SU-DHL-6 (cell line): ENCODE measurements around the gene MAP7.

Source experiments
- H2AFZ ChIP-seq: fragments of 200-600 bp; sonication (generic); 2 replicates; pipeline ENCODE4 v1.6.1; 2014; ENCODE audit warnings: low read depth, mild to moderate bottlenecking, moderate library complexity, mixed read lengths, antibody characterized with exemption, low read length; ENCODE audit not compliant: severe bottlenecking
- H3F3A ChIP-seq: fragments of 200-600 bp; shearing (Covaris generic); 2 replicates; pipeline ENCODE4 v1.6.0; 2016; ENCODE audit warnings: antibody characterized with exemption, mild to moderate bottlenecking; ENCODE audit not compliant: insufficient read depth
- H3K27ac ChIP-seq: fragments of 200-600 bp; sonication (generic); 2 replicates; pipeline ENCODE4 v1.5.1; 2016; ENCODE audit warnings: low read depth, mild to moderate bottlenecking, low read length, moderate library complexity, mixed read lengths
- H3K27me3 ChIP-seq: fragments of 200-600 bp; sonication (generic), shearing (Covaris generic); 2 replicates; pipeline ENCODE4 v1.6.0; 2014; ENCODE audit warnings: mild to moderate bottlenecking, low read length
- H3K36me3 ChIP-seq: fragments of 200-600 bp; sonication (generic); 2 replicates; pipeline ENCODE4 v1.6.1; 2014; ENCODE audit warnings: mild to moderate bottlenecking, low read length, mixed read lengths
- H3K4me2 ChIP-seq: fragments of 300-600, 200-600 bp; shearing (Covaris generic), sonication (generic); 2 replicates; pipeline ENCODE4 v1.6.0; 2014; ENCODE audit warnings: low read length, low read depth, mild to moderate bottlenecking; ENCODE audit not compliant: poor library complexity, severe bottlenecking
- H3K4me3 ChIP-seq: fragments of 200-600 bp; sonication (generic); 2 replicates; pipeline ENCODE4 v1.5.1; 2014; ENCODE audit warnings: antibody characterized with exemption, low read length, mild to moderate bottlenecking, mixed read lengths; ENCODE audit not compliant: insufficient read depth, poor library complexity, severe bottlenecking
- H3K79me2 ChIP-seq: fragments of 200-600 bp; sonication (generic); 2 replicates; pipeline ENCODE4 v1.6.1; 2014; ENCODE audit warnings: mild to moderate bottlenecking, low read length, moderate library complexity; ENCODE audit not compliant: insufficient read depth
- H3K9ac ChIP-seq: fragments of 200-600 bp; sonication (generic); 2 replicates; pipeline ENCODE4 v1.7.0; 2014; ENCODE audit warnings: mild to moderate bottlenecking, low read length
- H3K9me2 ChIP-seq: fragments of 200-600 bp; sonication (generic); replicated peaks from 2 replicates; pipeline ENCODE4 v1.6.1; 2014; ENCODE audit warnings: low read length; ENCODE audit not compliant: insufficient read depth
- H3K9me3 ChIP-seq: fragments of 200-600 bp; sonication (generic); 2 replicates; pipeline ENCODE4 v1.6.1; 2014; ENCODE audit warnings: low read length, mixed read lengths; ENCODE audit not compliant: insufficient read depth
- H4K20me1 ChIP-seq: fragments of 200-600 bp; sonication (generic); 2 replicates; pipeline ENCODE4 v1.6.1; 2014; ENCODE audit warnings: low read depth, mild to moderate bottlenecking, antibody characterized with exemption, low read length, moderate library complexity, mixed read lengths
- EZH2phosphoT487 ChIP-seq: fragments of 200-600 bp; sonication (generic), shearing (Covaris generic); conservative IDR thresholded peaks from 2 replicates; pipeline ENCODE4 v1.6.1; 2018; ENCODE audit warnings: mild to moderate bottlenecking, antibody characterized with exemption, low read length, moderate library complexity, mixed read lengths
- TF ChIP-seq, protein P1 (sequence below): fragments of 200-600 bp; sonication (generic); IDR thresholded peaks from one replicate; pipeline ENCODE4 v1.5.1; 2017; ENCODE audit warnings: antibody characterized with exemption, mild to moderate bottlenecking, low read length, moderate library complexity; ENCODE audit not compliant: insufficient read depth, poor library complexity, severe bottlenecking

MAP7 gene

DNA sequence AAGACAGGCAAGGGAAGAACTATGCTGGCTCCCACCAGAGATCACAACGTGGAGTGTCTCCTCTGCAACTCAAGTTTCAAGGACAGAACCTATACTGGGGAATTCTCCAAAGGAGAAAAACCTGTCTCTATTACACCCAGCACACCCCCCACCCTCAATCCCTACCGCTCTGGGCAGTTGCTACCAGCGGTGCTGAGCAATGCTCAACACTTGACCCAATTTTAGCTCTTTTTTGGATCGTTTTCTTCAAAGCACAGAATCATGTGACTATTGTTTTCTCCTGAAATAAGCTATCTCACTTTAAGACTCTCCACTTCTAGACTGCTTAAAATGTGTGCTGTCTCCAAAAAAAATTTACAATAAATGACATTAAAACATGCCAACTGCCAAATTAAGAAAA is 23.3 kb downstream of the MAP7 start:
- no peaks in the 10 kb centered on the region for H3K27me3 ChIP-seq
- no peak overlapping the region for H3K4me2 ChIP-seq
- no peak overlapping the region for H2AFZ ChIP-seq
- H3K9me2 ChIP-seq = no peaks in the 10 kb centered on the region
- no peaks in the 10 kb centered on the region for H3K9me3 ChIP-seq
- no peaks in the 10 kb centered on the region for H3K79me2 ChIP-seq
- no peak overlapping the region for H3K9ac ChIP-seq
- no peak overlapping the region for H3K27ac ChIP-seq
- no peaks in the 10 kb centered on the region for H3F3A ChIP-seq
- no peaks in the 10 kb centered on the region for H3K36me3 ChIP-seq
- no peak for TF ChIP-seq EZH2phosphoT487
- TF ChIP-seq, protein P1, sequence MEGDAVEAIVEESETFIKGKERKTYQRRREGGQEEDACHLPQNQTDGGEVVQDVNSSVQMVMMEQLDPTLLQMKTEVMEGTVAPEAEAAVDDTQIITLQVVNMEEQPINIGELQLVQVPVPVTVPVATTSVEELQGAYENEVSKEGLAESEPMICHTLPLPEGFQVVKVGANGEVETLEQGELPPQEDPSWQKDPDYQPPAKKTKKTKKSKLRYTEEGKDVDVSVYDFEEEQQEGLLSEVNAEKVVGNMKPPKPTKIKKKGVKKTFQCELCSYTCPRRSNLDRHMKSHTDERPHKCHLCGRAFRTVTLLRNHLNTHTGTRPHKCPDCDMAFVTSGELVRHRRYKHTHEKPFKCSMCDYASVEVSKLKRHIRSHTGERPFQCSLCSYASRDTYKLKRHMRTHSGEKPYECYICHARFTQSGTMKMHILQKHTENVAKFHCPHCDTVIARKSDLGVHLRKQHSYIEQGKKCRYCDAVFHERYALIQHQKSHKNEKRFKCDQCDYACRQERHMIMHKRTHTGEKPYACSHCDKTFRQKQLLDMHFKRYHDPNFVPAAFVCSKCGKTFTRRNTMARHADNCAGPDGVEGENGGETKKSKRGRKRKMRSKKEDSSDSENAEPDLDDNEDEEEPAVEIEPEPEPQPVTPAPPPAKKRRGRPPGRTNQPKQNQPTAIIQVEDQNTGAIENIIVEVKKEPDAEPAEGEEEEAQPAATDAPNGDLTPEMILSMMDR = no peak
- H4K20me1 ChIP-seq = no peaks in the 10 kb centered on the region
- H3K4me3 ChIP-seq = no peak overlapping the region

DNA sequence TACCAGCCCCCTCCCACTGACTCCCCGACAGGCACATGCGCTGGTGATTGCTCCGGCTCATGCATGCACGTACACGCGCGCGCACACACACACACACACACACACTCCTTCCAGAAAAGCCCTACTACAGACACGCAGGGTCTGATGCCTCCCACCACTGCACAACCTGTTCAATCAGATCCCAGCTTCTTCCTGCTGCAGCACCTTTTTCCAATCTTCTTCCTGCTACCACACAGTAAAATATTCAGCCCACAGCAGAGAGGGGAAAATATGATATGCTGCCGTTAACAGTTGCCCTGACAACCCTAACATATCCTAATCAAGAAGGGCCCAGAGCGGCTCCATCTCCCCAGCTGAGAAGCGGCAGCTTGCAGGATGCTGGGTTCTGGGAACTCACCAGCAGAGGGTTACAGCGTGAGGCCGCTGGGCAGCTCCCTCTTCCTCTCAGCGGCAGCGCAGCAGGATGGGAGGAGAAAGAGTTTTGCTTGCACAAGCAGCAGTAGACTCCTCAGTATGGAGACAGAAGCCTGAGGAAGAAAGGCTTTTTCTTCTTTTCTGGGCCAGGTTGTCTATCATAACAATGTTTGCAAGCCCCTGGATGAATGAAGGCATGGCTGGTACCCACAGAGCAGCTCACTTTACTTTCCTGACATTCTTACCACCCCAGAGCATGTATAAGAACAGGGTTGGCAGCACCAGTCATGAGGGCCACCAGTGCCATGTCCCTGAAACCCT is 23.9 kb downstream of the MAP7 start:
- H3K9me3 ChIP-seq = no peaks in the 10 kb centered on the region
- H3K36me3 ChIP-seq = no peaks in the 10 kb centered on the region
- no peaks in the 10 kb centered on the region for H4K20me1 ChIP-seq
- H3F3A ChIP-seq = no peaks in the 10 kb centered on the region
- no peaks in the 10 kb centered on the region for H3K9me2 ChIP-seq
- H3K4me2 ChIP-seq = no peak overlapping the region
- no peaks in the 10 kb centered on the region for H3K27me3 ChIP-seq
- H3K4me3 ChIP-seq = no peak overlapping the region
- no peak overlapping the region for H2AFZ ChIP-seq
- H3K79me2 ChIP-seq = no peaks in the 10 kb centered on the region
- no peak overlapping the region for H3K27ac ChIP-seq
- no peak for TF ChIP-seq EZH2phosphoT487
- TF ChIP-seq, protein P1 = no peak
- H3K9ac ChIP-seq = no peak overlapping the region

DNA sequence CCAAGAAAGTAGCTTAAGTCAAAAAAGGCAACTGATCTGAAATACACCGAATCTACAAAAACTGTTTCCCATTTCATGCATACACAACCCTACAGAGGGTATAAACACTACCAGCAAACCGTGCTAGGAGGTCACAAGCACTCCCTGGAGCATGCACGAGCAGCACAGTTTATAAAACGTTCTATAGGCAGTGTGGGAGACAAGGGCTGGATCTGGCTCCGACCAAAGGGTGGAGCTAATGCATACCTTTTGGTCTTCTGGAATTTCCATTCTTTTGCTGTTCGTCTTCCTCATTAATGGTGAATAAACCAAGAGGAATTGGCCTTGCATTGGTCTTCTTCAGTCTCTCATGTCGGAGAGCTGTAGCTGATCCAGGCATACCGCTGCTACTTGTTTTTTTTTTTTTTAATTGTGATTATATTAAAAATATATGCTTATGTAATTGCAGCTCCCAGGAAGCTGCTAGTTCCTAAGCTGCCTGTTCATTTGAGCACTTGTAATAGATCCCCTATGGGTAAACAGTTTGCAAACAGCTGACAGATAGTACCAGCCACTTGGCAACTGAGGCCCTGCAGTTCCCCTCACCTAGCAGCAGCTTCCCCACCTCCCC is 24.5 kb downstream of the MAP7 start:
- Histone ChIP-seq H3K36me3 (no peaks in the 10 kb centered on the region), H4K20me1 (no peaks in the 10 kb centered on the region), H3K9me3 (no peaks in the 10 kb centered on the region), H2AFZ (no peak overlapping the region), H3F3A (no peaks in the 10 kb centered on the region), H3K27me3 (no peaks in the 10 kb centered on the region), H3K4me3 (no peak overlapping the region), H3K27ac (no peak overlapping the region), H3K4me2 (no peak overlapping the region), H3K79me2 (no peaks in the 10 kb centered on the region), H3K9me2 (no peaks in the 10 kb centered on the region), H3K9ac (no peak overlapping the region)
- TF ChIP-seq, protein P1 = no peak
- TF ChIP-seq EZH2phosphoT487 = no peak
